CD4-positive, alpha-beta T cell treated with Interleukin-15 for 1 hour (primary cell): ENCODE measurements around the gene PCDHGB5.
"Not testable (repeated sequence)": the region's sequence is repeated elsewhere in the genome, so short reads cannot be mapped to it uniquely, and the experiment has no call there.

Source experiments
- DNase-seq: peaks from one replicate; pipeline ENCODE4 v3.0.0-alpha.2; 2020

PCDHGB5 gene

DNA sequence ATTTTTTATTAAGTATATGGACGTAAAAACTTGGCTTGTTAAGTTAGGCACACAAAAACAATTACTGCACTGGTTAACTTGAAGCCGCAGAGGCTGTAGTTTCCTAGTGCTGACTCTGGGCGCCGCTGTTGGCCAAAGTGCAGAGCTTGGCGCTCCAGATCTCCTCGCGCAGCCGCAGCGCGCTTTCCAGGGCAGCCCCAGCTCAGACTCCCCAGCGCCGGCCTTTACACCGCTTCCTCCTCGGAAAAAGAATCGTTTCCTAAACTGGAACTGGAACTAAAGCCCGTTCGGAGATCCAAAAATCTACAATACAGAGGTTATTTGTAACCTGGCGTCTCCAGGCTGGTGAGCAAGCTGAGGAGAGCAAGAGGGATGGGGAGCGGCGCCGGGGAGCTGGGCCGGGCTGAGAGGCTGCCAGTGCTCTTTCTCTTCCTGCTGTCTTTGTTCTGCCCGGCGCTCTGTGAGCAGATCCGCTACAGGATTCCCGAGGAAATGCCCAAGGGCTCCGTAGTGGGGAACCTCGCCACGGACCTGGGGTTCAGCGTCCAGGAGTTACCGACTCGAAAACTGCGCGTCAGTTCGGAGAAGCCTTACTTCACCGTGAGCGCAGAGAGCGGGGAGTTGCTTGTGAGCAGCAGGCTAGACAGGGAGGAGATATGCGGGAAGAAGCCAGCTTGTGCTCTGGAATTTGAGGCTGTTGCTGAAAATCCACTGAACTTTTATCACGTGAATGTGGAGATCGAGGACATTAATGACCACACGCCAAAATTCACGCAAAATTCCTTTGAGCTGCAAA is at the start of gene PCDHGB5:
Gene PCDHGB5 (plus strand): TSS at position 192 of the 796 bp plus-strand sequence. CDS start 181 bp downstream, at position 373.
- peak; percentile 32 for DNase-seq

- DNase-seq, result peak; percentile 20
Observed at GRCh38 chr5:141349917-141350619, 47.7 kb upstream of the PCDHGB5 start, which contains the start of gene PCDHGB1. TSS of gene PCDHGB1 (plus strand) at chr5:141350099. CDS start at chr5:141350261, 162 bp downstream.

- DNase-seq, result no peak
Observed at GRCh38 chr5:141351591-141351990, 46.2 kb upstream of the PCDHGB5 start.

DNA sequence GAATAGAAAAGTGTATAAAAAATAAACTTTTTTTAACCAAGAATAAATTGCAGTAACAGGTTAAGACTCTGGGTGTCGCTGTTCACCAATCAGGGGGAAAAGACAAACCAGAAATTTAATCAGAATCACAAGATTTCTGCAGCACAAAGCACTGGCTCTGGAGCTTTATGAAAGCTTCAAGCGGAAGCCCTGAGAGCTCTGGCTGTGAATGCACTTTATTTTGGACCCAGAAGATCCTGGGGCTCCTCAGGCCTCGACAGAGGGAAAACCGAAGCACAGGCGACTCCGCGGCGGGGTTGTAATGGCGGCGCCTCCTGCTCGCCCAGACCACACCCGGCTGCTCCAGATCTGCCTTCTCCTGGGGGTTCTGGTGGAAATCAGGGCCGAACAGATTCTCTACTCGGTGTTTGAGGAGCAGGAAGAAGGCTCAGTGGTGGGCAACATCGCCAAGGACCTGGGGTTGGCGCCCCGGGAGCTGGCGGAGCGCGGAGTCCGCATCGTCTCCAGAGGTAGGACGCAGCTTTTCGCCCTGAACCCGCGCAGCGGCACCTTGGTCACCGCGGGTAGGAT is 42.8 kb upstream of the PCDHGB5 start, which contains the start of gene PCDHGA4:
Gene PCDHGA4 (plus strand): TSS at position 122 of the 570 bp plus-strand sequence. CDS start 87 bp downstream, at position 209.
- DNase-seq, result no peak

- DNase-seq, result no peak
Observed at GRCh38 chr5:141355641-141356040, 42.1 kb upstream of the PCDHGB5 start.

DNA sequence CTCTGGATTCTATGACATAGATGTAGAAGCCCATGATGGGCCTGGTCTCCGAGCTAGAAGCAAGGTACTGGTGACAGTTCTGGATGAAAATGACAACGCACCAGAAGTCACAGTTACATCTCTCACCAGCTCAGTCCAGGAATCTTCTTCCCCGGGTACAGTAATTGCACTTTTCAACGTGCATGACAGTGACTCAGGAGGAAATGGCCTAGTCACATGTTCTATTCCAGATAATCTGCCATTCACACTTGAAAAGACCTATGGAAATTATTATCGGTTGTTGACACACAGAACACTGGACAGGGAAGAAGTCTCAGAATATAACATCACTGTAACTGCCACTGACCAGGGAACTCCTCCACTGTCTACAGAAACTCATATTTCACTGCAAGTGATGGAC is 41.6 kb upstream of the PCDHGB5 start:
- no peak for DNase-seq

DNA sequence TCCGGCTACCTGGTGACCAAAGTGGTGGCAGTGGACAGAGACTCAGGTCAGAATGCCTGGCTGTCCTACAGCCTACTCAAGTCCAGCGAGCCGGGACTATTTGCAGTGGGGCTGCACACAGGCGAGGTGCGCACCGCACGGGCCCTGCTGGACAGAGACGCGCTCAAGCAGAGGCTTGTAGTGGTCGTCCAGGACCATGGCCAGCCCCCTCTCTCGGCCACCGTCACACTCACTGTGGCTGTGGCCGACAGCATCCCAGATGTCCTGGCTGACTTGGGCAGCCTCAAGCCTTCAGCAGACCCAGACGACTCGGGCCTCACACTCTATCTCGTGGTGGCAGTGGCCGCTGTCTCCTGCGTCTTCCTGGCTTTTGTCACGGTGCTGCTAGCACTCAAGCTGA is 40.8 kb upstream of the PCDHGB5 start:
- no peak for DNase-seq

- no peak for DNase-seq
Observed at GRCh38 chr5:141359790-141360426, 37.8 kb upstream of the PCDHGB5 start, which contains the start of gene PCDHGB2. TSS of gene PCDHGB2 (plus strand) at chr5:141359994. CDS start at chr5:141360136, 142 bp downstream.

DNA sequence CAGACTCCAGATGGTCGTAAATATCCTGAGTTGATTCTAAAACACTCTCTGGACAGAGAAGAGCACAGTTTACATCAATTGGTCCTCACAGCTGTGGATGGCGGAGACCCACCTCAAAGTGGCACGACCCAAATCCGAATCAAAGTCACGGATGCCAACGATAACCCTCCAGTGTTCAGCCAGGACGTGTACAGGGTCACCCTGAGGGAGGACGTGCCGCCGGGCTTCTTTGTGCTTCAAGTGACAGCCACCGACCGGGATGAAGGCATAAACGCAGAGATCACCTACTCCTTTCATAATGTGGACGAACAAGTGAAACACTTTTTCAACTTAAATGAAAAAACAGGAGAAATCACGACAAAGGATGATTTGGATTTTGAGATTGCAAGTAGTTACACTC is 37.1 kb upstream of the PCDHGB5 start:
- DNase-seq, result no peak

- DNase-seq, result no peak
Observed at GRCh38 chr5:141362719-141363118, 35.0 kb upstream of the PCDHGB5 start.

- DNase-seq, result no peak
Observed at GRCh38 chr5:141363952-141364660, 33.6 kb upstream of the PCDHGB5 start, which contains the start of gene PCDHGA5. TSS of gene PCDHGA5 (plus strand) at chr5:141364162. CDS start at chr5:141364331, 169 bp downstream.

GRCh38 chr5:141366016-141366896 is 31.5 kb upstream of the PCDHGB5 start:
- DNase-seq, result no peak

- DNase-seq, result peak; percentile 33
Observed at GRCh38 chr5:141369994-141370848, 27.5 kb upstream of the PCDHGB5 start, which contains the start of gene PCDHGB3. TSS of gene PCDHGB3 (plus strand) at chr5:141370242. CDS start at chr5:141370395, 153 bp downstream.

GRCh38 chr5:141371572-141372475 is 25.9 kb upstream of the PCDHGB5 start:
- DNase-seq, result no peak

DNA sequence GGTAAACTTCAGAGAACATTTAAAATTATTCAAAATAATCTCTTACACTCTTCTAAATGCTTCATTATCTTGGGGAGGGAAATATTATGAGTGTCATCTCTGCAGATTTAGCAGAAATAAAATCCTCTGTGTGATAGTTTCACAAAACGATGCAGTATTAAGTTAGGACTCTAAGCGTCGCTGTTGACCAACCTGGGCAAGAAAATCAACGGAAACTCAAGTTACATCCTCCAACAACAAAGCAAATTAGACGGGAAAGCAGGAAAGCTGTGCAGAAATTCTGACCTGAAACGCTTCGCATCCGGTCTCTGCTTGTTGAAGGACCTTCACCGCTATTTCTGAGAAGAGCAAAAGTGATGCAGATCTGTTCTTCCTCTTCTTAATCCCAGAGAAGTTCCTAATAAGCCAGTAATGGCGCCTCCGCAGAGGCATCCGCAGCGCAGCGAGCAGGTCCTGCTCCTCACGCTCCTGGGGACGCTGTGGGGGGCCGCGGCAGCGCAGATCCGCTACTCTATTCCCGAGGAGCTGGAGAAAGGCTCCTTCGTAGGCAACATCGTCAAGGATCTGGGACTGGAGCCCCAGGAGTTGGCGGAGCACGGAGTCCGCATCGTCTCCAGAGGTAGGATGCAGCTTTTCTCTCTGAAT is 24.0 kb upstream of the PCDHGB5 start, which contains the start of gene PCDHGA6:
Gene PCDHGA6 (plus strand): TSS at position 219 of the 645 bp plus-strand sequence. CDS start 193 bp downstream, at position 412.
- no peak for DNase-seq

DNA sequence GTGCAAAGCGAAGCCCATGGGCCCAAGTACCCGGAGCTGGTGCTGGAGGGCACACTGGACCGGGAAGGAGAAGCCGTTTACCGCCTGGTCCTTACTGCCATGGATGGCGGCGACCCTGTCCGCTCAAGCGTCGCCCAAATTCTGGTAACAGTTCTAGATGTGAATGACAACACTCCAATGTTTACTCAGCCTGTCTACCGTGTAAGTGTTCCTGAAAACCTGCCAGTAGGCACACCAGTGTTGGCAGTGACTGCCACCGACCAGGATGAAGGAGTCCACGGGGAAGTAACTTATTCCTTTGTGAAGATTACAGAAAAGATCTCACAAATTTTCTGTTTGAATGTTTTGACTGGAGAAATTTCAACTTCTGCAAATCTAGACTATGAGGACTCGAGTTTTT is 23.1 kb upstream of the PCDHGB5 start:
- no peak for DNase-seq

GRCh38 chr5:141375444-141376155 is 22.1 kb upstream of the PCDHGB5 start:
- not testable (repeated sequence) for DNase-seq
